ENCODE results near the gene SDS. TPM values are rescaled to one million over a fixed set of nuclear protein-coding genes. Genes with fewer than 3 reads are reported as not detected.

The SDS gene
- total RNA-seq, 1 experiment from 2014 or later: not detected

DNA sequence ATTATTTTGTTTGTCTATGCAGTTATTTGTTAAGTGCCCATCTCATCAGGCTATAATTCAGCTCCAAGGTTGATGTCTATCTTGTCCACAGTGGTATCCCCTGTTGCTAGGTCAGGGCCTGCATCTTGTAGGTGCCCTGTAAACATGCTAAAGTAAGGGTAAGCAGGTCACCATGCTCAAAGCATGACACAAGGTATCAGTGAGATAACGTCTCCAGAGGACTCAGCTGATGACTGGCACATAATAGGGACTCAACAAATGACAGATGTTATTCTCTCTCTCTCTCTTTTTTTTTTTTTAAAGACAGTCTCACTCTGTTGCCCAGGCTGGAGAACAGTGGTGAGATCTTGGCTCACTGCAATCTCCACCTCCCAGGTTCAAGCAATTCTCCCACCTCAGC, 20.8 kb upstream of the SDS start:
- Mint-ChIP-seq H3K36me3 (ENCODE audit: insufficient read depth in 1 of 3, low read depth in 3 of 3) (no peaks in the 10 kb centered on the region), H3K4me1 (peaks cover 17 to 23% of the 10 kb centered on the region in 2 experiments), H3K27ac (no peak overlapping the region), H3K9me3 (peaks cover 0 to 4% of the 10 kb centered on the region in 2 experiments; a peak in 1 of 5 replicates), H3K27me3 (ENCODE audit: low read depth) (peaks cover 4% of the 10 kb centered on the region; the same call in 1 of the 2 replicates), H3K4me3 (no peak overlapping the region)
- Histone ChIP-seq H3K79me1 (ENCODE audit: insufficient read depth, low read depth, low read length, poor library complexity, severe bottlenecking) (no peaks in the 10 kb centered on the region), H3K23me2 (ENCODE audit: insufficient read length, low read depth, low read length, poor library complexity, severe bottlenecking) (no peaks in the 10 kb centered on the region), H2AK5ac (ENCODE audit: insufficient read length, low read length) (no peak overlapping the region), H3K9ac (ENCODE audit: extremely low read depth, insufficient read length, low read length) (no peak overlapping the region), H3K23ac (ENCODE audit: insufficient read length, low read depth, low read length) (no peak overlapping the region), H3K4me2 (ENCODE audit: insufficient read depth, insufficient read length, low read length) (no peak overlapping the region), H2BK120ac (ENCODE audit: low read depth, low read length, poor library complexity, severe bottlenecking) (no peak overlapping the region), H2BK5ac (ENCODE audit: insufficient read length, low read length) (no peak overlapping the region), H4K8ac (replicated peaks; ENCODE audit: insufficient read length, low read depth, low read length) (no peak overlapping the region), H2BK12ac (ENCODE audit: insufficient read length, low read depth, low read length) (no peak overlapping the region), H3K14ac (ENCODE audit: insufficient read depth, low read length) (no peak overlapping the region), H2BK15ac (ENCODE audit: low read depth, low read length) (no peak overlapping the region), H2BK20ac (ENCODE audit: low read depth, low read length, poor library complexity, severe bottlenecking) (no peak overlapping the region), H3K27me3 (ENCODE audit: insufficient read depth, low read length) (no peaks in the 10 kb centered on the region), H3K9me3 (ENCODE audit: control insufficient read depth, low read depth, low read length) (no peaks in the 10 kb centered on the region), H3K18ac (ENCODE audit: insufficient read length, low read depth, low read length) (no peak overlapping the region), H4K91ac (ENCODE audit: insufficient read length, low read depth, low read length) (no peak overlapping the region), H3K4ac (ENCODE audit: low read depth, low read length) (no peak overlapping the region), H4K20me1 (ENCODE audit: control insufficient read depth, insufficient read depth, insufficient read length) (no peaks in the 10 kb centered on the region), H3K56ac (ENCODE audit: insufficient read length, low read depth, low read length) (no peak overlapping the region), H3K79me2 (ENCODE audit: insufficient read depth, low read length) (no peaks in the 10 kb centered on the region), H3T11ph (ENCODE audit: low read length) (no peak overlapping the region), H2AFZ (ENCODE audit: low read length) (no peak overlapping the region), H3K4me1 (ENCODE audit: insufficient read depth, low read length) (no peaks in the 10 kb centered on the region), H3K27ac (ENCODE audit: insufficient read length, low read depth, low read length) (no peak overlapping the region), H4K5ac (ENCODE audit: insufficient read length, low read depth, low read length) (no peak overlapping the region)
- TF ChIP-seq, protein P1, sequence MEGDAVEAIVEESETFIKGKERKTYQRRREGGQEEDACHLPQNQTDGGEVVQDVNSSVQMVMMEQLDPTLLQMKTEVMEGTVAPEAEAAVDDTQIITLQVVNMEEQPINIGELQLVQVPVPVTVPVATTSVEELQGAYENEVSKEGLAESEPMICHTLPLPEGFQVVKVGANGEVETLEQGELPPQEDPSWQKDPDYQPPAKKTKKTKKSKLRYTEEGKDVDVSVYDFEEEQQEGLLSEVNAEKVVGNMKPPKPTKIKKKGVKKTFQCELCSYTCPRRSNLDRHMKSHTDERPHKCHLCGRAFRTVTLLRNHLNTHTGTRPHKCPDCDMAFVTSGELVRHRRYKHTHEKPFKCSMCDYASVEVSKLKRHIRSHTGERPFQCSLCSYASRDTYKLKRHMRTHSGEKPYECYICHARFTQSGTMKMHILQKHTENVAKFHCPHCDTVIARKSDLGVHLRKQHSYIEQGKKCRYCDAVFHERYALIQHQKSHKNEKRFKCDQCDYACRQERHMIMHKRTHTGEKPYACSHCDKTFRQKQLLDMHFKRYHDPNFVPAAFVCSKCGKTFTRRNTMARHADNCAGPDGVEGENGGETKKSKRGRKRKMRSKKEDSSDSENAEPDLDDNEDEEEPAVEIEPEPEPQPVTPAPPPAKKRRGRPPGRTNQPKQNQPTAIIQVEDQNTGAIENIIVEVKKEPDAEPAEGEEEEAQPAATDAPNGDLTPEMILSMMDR (conservative IDR thresholded peaks at IDR 0.05): no peak
- DNase-seq: no peak
- WGBS (ENCODE audit: extremely low coverage, insufficient read length, low lambda C conversion rate): no CpG with 5 or more reads among the region's 1 CpG
